SK-N-SH treated with all-trans-retinoic acid at 6 μM for 48 hours (cell line): ENCODE results near the gene ELMO1.
"Not testable (repeated sequence)": the region's sequence is repeated elsewhere in the genome, so short reads cannot be mapped to it uniquely, and the experiment has no call there.

ENCODE experiments used
- CREB5 ChIP-seq: fragments of 250-450 bp; sonication (Bioruptor Pico); IDR thresholded peaks from 2 replicates; pipeline ENCODE4 v1.5.1; 2020; ENCODE audit warnings: low read depth, mild to moderate bottlenecking, moderate library complexity
- CSDC2 ChIP-seq: fragments of 250-450 bp; sonication (Bioruptor Pico); IDR thresholded peaks from 2 replicates; pipeline ENCODE4 v1.5.0; 2020; ENCODE audit warnings: mild to moderate bottlenecking, moderate library complexity
- ISL1 ChIP-seq: fragments of 250-450 bp; sonication (Bioruptor Pico); IDR thresholded peaks from 2 replicates; pipeline ENCODE4 v2.1.2; 2022; ENCODE audit warnings: mild to moderate bottlenecking, moderate library complexity
- TOX ChIP-seq: fragments of 250-450 bp; sonication (Bioruptor Pico); IDR thresholded peaks from 2 replicates; pipeline ENCODE4 v1.8.0; 2021; ENCODE audit warnings: mild to moderate bottlenecking, moderate library complexity, borderline replicate concordance
- TSHZ2 ChIP-seq: fragments of 250-450 bp; sonication (Bioruptor Pico); IDR thresholded peaks from 2 replicates; pipeline ENCODE4 v1.5.0; 2020; ENCODE audit warnings: mild to moderate bottlenecking, moderate library complexity
- ZFP3 ChIP-seq: fragments of 250-450 bp; sonication (Bioruptor Pico); IDR thresholded peaks from 2 replicates; pipeline ENCODE4 v1.5.0; 2020; ENCODE audit warnings: mild to moderate bottlenecking, moderate library complexity
- ZFP30 ChIP-seq: fragments of 450-650 bp; formaldehyde crosslinking; IDR thresholded peaks from 2 replicates; pipeline ENCODE4 v1.5.0; 2022; ENCODE audit warnings: mild to moderate bottlenecking, moderate library complexity
- ZNF565 ChIP-seq: fragments of 450-650 bp; formaldehyde crosslinking; conservative IDR thresholded peaks from 2 replicates; pipeline ENCODE4 v1.5.0; 2020; ENCODE audit warnings: low read depth, mild to moderate bottlenecking, moderate library complexity
- ZNF70 ChIP-seq: fragments of 450-650 bp; formaldehyde crosslinking; IDR thresholded peaks from 2 replicates; pipeline ENCODE4 v1.5.0; 2020; ENCODE audit warnings: mild to moderate bottlenecking, moderate library complexity
- TF ChIP-seq, protein P1 (sequence below): fragments of 250-450 bp; sonication (Bioruptor Pico); IDR thresholded peaks from 2 replicates; pipeline ENCODE4 v1.8.0; 2021; ENCODE audit warnings: low read depth, mild to moderate bottlenecking, moderate library complexity, borderline replicate concordance

GRCh38 chr7:36973534-36973933, 475.1 kb downstream of the ELMO1 start:
- TF ChIP-seq ZNF565 (CRISPR knock-in tag); TSHZ2 (CRISPR knock-in tag); CSDC2 (CRISPR knock-in tag); ZFP30 (CRISPR knock-in tag); ZFP3 (CRISPR knock-in tag); ISL1 (CRISPR knock-in tag); CREB5 (CRISPR knock-in tag); TOX; ZNF70 (CRISPR knock-in tag): not testable (repeated sequence)
- TF ChIP-seq, protein P1, sequence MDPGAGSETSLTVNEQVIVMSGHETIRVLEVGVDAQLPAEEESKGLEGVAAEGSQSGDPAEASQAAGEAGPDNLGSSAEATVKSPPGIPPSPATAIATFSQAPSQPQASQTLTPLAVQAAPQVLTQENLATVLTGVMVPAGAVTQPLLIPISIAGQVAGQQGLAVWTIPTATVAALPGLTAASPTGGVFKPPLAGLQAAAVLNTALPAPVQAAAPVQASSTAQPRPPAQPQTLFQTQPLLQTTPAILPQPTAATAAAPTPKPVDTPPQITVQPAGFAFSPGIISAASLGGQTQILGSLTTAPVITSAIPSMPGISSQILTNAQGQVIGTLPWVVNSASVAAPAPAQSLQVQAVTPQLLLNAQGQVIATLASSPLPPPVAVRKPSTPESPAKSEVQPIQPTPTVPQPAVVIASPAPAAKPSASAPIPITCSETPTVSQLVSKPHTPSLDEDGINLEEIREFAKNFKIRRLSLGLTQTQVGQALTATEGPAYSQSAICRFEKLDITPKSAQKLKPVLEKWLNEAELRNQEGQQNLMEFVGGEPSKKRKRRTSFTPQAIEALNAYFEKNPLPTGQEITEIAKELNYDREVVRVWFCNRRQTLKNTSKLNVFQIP, result not testable (repeated sequence)
